GM21390 (cell line): ENCODE measurements around the gene PAM.
"Not testable (repeated sequence)": the region's sequence is repeated elsewhere in the genome, so short reads cannot be mapped to it uniquely, and the experiment has no call there.

Experiments
- ATAC-seq: cut with Tn5 transposase; IDR thresholded peaks from one replicate; pipeline ENCODE4 v1.9.1; 2021; ENCODE audit not compliant: unreplicated experiment

The PAM gene

DNA sequence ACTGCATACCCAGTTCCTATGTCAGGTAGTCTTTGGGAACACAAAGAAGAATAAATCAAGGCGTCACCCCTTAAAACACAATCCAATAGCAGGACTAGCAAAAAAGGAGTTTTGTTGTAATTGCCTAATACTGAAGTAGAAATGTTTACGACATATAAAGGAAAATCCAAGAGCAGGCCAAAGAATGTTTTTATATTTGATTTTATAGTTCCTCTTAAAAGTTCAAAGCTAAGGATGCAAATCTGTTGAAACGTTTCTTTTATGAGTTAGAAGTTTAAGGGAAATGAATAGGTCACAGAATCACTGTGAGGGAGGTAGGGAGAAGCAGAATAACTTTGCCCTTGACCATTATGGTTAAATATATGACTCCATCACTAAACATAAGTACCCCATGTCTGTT, 136.1 kb downstream of the PAM start:
- ATAC-seq = no peak

DNA sequence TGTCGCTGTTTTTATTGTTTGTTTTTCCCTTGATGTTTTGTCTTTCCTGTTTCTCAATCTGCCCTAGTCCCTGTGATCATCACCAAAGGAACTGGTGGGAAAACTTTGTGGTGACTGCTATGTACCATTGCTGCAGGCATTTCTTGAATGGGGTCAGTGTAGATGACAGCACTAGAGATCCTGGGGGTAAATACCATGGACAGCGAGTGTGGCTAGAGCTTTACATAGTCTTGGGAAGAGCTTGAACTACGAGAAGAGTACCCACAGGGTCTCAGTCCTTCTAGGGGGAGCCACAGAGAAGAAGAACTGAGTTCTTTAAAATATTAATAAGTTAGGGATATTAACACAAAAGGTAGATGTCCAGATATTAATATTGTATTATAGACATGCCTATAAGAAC, 138.8 kb downstream of the PAM start:
- ATAC-seq = no peak

DNA sequence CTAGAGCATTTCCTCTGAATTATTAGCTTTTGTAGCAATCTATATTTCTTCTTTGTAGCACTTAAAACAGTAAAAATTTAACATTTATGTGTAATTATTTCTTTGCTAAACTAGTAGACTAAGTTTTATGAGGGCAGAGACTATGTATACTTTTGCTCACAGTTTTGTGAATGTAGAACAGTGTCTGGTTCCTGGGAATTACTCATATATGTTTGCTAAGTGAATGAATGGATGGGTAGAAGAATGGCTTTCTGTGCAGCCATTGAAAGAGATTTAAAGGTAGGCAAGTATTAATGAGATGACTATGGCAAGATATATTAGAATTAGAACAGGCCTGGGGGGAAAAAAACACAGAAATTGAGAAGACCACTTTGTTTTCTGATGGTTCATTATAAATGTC, 140.1 kb downstream of the PAM start:
- ATAC-seq = no peak

DNA sequence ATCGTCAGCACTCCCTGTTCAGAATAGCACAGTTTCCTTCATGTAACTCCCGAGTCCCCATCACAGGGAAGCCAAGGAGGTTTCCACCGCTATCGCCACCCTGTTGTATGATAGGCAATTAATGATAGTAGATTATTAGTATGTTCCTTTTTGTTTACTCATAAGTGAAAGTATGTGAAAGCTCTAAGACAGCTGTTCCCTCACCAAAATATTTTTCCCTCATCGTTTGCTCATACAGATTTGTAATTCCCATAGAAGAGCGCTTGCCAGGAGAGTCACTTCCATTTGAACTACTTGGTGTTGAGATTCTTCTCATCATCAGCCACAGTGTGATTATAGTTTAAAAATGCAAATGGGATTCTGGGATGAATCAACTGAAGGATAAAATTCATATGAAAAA, 140.9 kb downstream of the PAM start:
- no peak for ATAC-seq

DNA sequence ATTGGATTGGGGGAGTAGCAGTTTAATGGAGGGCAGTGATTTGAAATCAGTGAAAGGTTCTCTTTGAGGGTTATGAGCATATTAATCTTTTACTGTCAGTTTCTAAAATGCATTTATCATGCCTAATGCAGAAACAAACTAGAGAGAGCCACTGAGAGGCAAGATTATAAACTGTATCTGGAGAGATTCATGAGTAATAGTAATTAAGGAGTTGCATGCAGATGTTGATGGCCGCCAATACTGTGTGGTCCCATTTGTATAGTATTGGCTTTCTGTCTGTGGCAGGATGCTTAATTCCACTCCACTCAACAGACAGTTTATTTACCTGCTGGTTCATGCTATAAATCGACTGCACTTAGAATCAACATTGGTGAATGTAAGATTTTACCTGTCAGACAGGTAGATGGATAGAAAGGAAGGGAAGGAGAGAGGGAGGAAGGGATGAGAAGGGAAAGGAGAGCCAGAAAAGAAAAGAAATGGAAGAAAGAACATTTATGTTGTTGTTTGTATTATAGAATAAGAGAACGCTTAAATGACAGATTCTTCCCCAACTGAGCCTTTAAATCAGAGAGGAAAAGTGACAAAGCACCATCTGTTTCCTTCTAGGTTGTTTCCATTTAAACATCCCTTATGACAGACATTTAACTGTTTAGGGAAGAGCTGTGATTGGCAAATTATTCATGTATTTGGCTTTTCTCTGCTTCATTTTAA, 146.5 kb downstream of the PAM start:
- ATAC-seq = no peak

DNA sequence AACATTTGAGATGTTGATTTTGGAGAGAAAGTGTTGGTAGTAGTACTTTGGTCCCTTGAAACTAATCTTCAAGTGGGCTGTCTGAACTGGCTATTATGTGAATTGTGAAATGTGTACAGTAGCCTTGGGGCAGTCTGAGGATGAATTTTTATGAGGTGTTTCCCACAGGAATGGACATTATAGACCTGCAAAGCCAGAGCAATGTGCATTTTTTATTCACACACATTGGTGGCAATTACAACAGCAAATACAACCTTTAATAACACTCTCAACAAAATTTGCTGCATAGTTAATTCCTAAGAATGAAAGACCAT, 147.0 kb downstream of the PAM start:
- ATAC-seq = no peak

DNA sequence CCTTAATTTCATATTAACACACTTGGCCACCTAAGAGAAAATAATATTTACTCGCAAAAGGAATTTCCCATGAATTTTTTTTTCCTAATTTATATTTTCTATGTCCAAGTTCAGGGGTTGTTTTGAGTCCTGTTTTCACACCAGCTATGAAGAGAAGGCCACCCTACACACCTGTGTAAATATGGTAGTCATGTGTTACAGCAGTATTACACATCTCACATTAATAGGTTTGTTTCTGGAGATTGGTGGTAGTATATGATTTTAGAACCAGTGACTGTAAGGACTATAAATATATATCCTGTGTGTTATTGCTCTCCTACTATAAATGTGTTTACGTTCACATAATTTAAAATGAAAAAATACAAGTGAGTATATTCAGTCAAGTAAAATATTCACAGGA, 147.5 kb downstream of the PAM start:
- no peak for ATAC-seq

DNA sequence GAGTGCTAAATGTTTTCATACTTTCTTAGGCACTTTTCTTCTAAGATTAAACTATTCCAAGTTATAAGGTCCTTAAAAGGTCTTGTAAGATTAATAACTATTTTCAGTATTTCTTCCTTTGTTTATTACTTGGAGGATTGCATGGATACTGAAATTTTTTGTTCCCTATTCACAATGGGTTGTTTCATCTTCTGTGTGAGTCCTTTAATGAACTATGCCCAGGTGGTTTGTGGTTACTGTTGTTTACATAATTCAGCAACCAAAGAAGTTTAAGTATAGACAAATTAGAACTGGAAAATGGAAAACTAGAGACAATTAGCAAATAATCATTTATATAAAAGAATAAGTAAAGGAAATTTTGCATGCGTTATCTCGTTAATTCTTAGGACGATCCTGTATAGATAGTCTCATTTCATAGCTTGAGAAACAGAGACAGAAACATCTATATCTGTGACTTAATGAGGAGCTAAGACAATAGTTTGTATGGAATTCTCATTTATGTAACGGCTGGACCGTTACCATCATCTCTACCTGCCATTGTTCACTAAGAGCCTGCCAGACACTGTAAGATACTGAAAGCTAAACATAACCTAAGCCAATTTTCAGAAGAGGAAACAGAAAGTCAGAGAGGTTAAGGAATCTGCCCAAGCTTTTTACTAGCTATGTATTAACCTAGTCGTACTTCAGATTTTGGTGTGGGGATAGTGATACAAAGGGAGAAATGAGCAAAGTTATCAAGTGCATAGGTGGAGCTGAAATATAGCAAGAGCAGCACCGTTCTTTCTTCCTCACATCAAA, 148.2 kb downstream of the PAM start:
- ATAC-seq = no peak

DNA sequence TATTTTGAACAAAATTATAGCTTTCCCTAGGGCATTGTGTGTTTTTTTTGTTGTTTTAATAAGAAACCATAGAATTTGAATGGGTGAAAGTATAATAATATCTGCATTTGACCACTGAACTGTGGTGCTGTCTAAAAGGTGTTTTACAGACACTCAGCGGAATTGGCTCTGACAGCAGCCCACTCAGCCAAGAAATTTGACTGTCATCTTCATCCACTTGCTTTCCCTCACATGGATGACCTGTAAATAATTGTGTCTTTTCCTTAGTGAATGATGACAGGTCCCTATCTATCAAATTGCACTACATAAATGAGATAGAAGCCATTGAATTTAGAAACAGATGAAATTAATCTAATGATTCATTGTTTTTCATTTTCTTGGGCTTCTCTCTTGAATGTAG, 150.0 kb downstream of the PAM start:
- ATAC-seq = no peak

DNA sequence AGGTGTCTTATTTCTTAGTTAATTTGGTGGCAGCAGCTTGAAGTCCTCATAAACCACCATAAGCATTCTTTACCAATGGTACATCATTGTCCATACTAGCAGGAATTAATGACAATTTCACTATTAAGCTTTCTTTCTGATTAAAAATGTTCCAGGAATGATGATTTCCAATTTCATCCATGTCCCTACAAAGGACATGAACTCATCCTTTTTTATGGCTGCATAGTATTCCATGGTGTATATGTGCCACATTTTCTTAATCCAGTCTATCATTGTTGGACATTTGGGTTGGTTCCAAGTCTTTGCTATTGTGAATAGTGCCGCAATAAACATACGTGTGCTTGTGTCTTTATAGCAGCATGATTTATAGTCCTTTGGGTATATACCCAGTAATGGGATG, 152.0 kb downstream of the PAM start:
- ATAC-seq = not testable (repeated sequence)

DNA sequence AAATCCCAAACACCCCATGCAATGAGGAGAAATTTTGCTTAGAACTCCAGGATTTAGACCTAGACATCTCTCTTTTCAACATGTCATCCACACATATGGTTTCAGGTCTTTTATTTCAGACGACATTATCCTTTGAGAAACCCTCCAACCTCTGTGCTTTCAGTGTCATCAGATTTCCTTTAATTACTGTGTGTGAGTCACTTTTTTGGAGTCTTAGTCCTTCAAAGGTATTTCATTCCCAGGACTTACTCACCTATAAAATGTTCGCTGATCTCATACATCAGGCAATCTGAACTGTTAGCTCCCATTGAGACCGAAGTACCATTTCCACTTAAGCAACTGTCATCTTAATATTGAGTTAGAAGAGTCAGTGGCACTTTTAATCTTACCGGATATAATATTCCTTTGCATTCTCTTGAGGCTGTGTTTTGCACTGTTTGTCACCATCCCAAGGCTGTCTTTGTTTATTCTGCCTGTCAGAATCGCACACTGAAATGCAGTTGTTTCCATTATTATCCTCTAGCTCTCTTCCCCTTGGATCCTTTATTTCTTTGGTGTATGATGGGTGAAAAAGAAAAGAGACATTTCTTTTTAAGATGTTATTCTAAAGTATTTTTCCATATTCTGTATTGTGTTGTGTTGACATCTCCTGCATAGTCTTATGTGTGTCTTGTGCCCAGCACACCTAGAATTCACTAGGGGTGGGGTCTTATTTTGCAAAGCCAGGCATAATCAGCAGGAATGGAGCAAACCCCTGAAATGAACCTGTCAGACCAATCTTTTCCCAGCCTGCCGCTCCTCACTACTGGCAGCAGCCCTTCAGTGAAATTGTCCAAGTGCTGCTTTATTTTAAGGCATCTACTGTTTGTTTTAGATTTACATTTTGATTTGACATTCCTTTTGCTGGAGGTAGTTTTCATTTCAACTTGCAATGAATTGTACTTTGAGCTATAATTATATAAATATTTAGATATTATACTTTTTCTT, 155.4 kb downstream of the PAM start:
- no peak for ATAC-seq

DNA sequence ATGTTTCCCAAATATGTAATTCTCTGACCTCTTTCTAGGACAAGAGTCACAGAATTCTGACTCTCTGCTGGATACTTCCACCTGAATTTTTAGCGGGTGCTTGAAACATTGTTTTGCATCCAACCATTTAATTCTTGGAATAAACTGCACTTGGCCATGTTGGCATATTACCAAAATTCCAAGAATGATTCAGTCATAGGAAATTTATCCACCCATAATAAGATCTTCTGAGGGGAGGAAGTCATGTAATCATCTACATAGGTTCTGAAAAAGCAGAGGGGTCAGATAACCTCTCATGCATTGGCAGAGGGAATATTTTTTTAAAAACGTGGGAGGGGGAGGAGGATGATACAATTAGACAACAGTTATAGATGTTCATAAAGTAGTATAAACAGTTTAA, 156.9 kb downstream of the PAM start:
- no peak for ATAC-seq

DNA sequence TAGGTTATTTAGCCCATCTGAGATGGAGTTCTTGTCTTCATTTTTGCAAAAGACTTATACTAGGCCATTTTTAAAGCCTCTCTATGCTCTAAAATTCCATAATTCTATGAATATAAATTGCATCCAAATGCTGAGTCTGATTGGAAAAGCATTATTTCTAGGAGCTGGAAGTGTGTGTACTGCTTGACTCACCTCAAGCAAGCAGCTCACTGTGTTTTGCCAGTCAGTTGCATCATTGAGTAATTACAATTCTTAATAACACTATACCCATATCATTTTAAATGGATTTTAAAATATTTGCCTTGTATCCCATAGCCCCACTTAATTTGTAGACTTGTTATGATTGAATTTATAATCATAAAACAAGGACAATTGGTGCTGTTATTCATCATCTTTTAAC, 161.0 kb downstream of the PAM start:
- no peak for ATAC-seq

DNA sequence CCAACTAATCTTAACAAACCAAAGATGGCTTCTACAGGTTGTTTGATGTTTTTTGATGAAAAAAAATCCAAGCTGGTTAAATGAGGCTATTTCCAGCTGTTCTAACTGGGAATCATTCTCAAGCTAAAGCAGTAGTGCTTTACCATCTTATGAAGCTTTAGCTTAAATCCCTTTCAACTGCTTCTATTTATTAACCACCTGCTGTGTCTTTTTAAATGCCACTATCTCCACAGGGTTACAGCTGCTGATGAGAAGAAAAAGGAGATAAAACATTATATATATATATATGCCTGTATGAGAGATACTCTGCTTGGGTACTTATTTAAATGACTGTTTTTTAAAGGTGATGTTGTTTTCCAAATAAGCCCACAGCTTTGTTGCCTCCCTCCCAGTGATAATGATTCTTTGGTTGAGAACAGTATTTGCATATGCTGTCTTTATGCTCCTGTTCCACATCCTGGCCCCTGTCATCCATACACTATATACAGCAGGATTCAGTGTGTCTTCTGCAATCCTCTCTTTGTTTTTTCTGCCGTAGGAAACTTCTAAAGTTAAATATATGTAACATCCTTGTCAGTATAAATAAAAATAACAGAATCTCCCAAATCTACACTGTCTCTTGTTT, 164.0 kb downstream of the PAM start:
- no peak for ATAC-seq

DNA sequence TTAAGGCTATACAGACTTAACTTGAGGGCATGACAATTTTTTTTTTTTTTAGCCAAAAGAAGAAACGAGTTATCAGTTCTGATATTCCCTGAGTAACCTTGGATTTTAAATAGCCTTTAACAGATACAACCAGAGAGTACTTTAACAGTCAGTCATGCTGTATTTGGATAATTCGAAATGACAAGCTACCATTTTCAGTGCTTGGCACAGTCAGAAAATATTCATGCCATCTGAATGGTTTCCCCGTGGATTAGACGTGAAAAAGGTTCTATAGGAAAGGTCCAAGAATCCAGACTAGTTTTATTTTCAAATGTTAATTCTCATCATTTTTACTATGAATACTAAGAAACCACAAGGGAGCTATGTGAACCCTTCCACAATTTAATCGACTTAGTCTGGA, 165.7 kb downstream of the PAM start:
- ATAC-seq = no peak

DNA sequence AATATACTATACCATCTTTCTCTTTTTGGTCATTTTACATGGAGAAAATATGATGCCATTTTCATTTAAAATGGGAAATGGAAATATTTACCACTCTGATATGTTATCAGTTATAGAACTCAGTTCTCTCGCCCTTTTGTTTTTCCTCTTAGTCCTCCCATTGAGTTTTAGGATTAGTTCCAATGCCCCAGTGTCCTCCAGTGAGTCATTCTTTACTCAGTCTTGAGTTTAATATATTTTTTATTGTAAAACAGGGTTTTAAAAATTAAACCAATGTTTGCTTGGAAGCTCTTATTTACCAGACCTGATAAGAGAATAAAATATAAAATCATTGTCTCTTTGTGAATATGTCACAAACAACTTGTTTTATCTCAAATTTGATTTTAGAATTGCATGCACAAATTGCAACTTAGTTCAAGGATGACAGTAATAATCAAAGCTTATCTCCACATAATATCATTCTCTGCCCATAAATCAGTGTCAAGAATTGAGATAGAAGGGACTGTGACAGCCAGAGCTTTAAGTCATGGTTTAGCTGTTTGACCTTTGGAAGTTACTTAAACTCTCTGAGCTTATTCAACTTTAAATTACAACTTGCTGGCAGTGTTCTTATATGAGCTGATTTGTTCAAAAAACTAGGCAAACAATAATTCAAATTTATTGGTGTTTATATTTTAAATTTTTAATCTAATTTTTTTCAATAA, 166.4 kb downstream of the PAM start:
- no peak for ATAC-seq

DNA sequence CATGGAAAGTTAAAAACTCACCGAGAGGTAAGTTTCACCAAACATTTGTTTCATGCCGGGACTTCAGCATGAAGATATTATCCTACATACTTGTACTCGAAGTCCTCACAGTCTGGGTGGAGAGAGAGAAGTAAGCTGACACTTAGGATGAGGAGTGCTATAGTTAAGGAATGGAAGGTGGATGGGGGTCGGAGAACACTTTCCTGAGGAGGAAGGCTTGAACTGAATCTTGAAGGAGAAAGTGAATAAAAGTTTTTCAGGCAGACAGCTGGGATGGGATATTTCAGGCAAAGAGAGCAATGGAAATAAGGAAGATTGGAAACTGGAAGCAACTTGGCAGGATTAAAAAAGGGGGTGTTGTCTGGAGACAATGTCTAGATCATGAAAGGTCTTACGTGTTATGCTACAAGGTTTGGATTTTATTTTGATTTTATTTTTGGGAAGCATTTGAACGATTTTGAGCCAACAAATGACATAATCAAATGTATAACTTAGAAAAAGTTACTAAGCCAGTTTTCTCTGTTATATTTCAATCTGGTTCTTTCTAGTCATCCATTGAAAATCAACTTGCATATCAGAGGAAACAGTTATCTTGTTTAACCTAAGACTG, 167.1 kb downstream of the PAM start:
- no peak for ATAC-seq

DNA sequence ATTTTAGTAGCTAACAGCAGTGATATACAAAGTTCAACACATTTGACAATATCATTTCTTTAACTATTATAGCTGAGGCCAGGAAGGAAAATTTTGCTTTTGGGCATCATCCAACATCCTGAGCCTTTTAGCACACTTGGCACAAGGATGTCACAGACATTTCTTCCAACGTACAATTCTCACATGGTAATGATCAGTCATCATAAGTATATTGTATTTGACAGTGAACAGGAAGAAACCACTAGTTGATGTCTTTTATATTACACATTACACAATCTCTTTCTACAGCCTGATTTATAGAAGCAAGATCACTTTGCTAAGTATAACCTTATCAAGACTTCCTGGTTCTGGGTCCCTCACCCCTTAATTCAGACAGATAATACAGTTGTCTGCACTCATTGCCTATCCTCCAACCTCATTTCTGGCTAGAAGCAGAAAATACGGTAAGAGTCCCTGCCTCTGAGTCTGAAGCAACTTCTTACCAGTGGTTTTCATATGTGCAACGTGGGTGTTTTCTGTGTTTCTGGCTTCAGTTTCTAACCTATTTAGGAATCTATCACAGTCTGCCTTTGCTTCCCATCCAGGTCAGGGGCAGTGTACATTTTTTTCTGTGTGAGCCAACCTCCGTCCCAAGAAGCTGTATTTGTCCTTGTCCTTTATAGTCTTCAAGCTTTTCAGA, 167.8 kb downstream of the PAM start:
- ATAC-seq = no peak

DNA sequence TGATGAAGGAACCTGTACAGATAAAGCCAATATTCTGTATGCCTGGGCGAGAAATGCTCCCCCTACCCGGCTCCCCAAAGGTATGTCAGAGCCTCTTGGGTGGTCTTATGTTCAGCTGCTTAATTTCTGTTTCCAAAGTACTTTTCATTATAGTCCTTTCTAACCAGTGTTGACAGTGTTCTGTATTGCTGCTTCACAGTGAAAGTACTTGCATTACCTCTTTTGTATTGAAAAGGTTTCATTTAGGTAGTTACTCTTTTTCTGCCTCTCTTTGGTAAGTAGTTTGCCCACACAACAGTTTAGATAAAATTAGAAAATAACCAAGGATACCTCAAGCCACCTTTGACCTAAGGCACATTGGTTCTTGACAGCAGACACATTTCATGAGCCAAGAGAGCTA, 169.9 kb downstream of the PAM start:
- ATAC-seq = no peak

DNA sequence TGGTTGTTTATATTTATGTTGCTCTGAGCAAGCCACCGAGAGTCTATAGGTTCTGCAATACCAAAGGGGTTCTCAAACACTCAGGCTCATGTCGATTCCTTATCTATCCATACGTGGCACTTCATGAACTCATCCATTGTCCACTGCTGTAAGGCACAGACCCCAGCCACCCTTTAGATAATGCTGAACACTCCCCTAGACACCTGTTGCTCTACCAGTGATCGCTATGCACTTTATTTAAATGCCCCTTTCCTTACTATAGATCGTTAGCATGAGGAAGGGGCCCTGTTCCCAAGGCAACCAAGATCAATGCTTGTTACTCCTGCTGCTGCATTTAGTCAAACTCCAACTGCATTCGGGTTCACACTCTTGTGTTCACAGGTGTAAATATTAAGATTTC, 171.9 kb downstream of the PAM start:
- ATAC-seq = no peak
